Heart right ventricle (tissue), 16 donors: ENCODE data around the gene ERF. TPM values are rescaled to one million over a fixed set of nuclear protein-coding genes. Genes with fewer than 3 reads are reported as not detected.

Experiments used
- ATAC-seq, 8 donors: fragments of 200-7000 bp; cut with Tn5 transposase; one replicate each; pipeline ENCODE4 v1.9.1; 2020; ENCODE audit warnings: mild to moderate bottlenecking in 8 of 8, moderate library complexity in 8 of 8, moderate number of reproducible peaks in 1 of 8
- DNase-seq, 2 donors: peaks; one replicate each; pipeline ENCODE4 v3.0.0-alpha.2; 2020
- H3K27ac ChIP-seq, 10 donors: fragments of 200-600 bp; sonication (generic) in 2 of 10; one replicate each; pipeline versions ENCODE4 v1.5.0 to v1.8.0; 2020 to 2022; ENCODE audit warnings: mild to moderate bottlenecking in 3 of 10
- H3K27me3 ChIP-seq, 7 donors: fragments of 200-600 bp; one replicate each; pipeline ENCODE4 v1.8.0; 2021 to 2022; ENCODE audit warnings: mild to moderate bottlenecking in 2 of 7
- H3K36me3 ChIP-seq, 9 donors: fragments of 200-600 bp; sonication (generic) in 1 of 9; one replicate each; pipeline versions ENCODE4 v1.5.0 to v1.8.0; 2020 to 2022; ENCODE audit warnings: mild to moderate bottlenecking in 2 of 9
- H3K4me1 ChIP-seq, 9 donors: fragments of 200-600 bp; sonication (generic) in 1 of 9; one replicate each; pipeline versions ENCODE4 v1.5.0 to v1.8.0; 2020 to 2022; ENCODE audit warnings: mild to moderate bottlenecking in 4 of 9
- H3K4me3 ChIP-seq, 10 donors: fragments of 200-600 bp; sonication (generic) in 2 of 10; one replicate each; pipeline versions ENCODE4 v1.5.0 to v1.8.0; 2020 to 2022; ENCODE audit warnings: mild to moderate bottlenecking in 7 of 10, moderate library complexity in 2 of 10
- H3K9me3 ChIP-seq, 11 donors: fragments of 200-600 bp in 10 of 11; sonication (generic) in 2 of 11; one replicate each; pipeline versions ENCODE4 v1.5.0 to v1.8.0; 2013 to 2022; ENCODE audit warnings: mild to moderate bottlenecking in 2 of 11, control low read depth in 1 of 11, moderate library complexity in 1 of 11
- CTCF ChIP-seq, 9 donors: fragments of 200-600 bp; sonication (generic) in 2 of 9; IDR thresholded peaks; one replicate each; pipeline versions ENCODE4 v1.5.0 to v1.8.0; 2021 to 2022; ENCODE audit warnings: antibody characterized with exemption in 9 of 9, mild to moderate bottlenecking in 5 of 9, moderate library complexity in 1 of 9
- WGBS, 2 donors: extraction: QIAGEN DNeasy Blood & Tissue Kit; methylation state at CpG; one replicate each; pipeline ENCODE4 v1.1.7; 2013; ENCODE audit warnings: inconsistent platforms in 1 of 2; 5-methylcytosine and 5-hydroxymethylcytosine counted together
- intact Hi-C, 10 donors: fragments of 100-400 bp; cut with DNase I; formaldehyde crosslinking; loops; one replicate each; pipeline versions ENCODE4 v1.11.1 to v1.14.2; 2022
- polyA plus RNA-seq, 2 donors: library from polyadenylated mRNA; stranded (reverse); fragments of 200-250 nt; gene quantifications; one replicate each; pipeline ENCODE4 v1.2.3, GENCODE V29; 2013
- total RNA-seq, 10 donors: library from RNA; stranded (reverse); fragmentation: NEBNext Ultra II Directional in 3 of 10; extraction: Animal tissue kit (Norgen Biotek cat#: 25700) in 3 of 10; gene quantifications; one replicate each; pipeline versions ENCODE4 v1.2.1 to v1.2.4, GENCODE V29; 2021 to 2023
- donor health status: Arrhythmogenic right ventricular cardiomyopathy.
- donor health status: ischemic (EF 13 %, LVEDD 7.1; RV severe dilation, severe dysfunction).
- donor health status: healthy with polysubstance abuse.
- donor health status: DM: no; HTN: yes; CAD: no.
- donor health status: DM: no; HTN: no; CAD: no.
- donor health status: ischemic (EF 25% LVEDD 6.9; RV normal size, moderate dysfunction).
- donor health status: ischemic (EF 25% LVEDD 5.7; RV mildly dilated, moderate dysfunction).
- donor health status: healthy.
- donor health status: DM: yes; HTN: yes; CAD: no.
- donor health status: Ischemic cardiomyopathy.
- donor health status: ischemic (EF 35%, LVEDD 5.7; RV mildly dilated, moderate dysfunction).
- donor health status: nonischemic (EF 11% LVEDD 7.7; RV severe dilation, severe dysfunction).
- donor health status: DM: yes; HTN: yes; CAD: no.
- donor health status: PGD.
- donor health status: ischemic (EF 29% LVEDD 5.4; RV normal size, mild dysfunction).
- donor health status: nonischemic (EF 23%, LVEDD 6.1; RV moderate dilation, normal function).

The ERF gene
- total and polyA plus RNA-seq, 12 donors: 29.8 to 49.0 (median 32.9) TPM

- Histone ChIP-seq H3K4me1 (peaks cover 0 to 74% (median 13%) of the 10 kb centered on the region in 9 donors), H3K36me3 (peaks cover 0 to 64% (median 14%) of the 10 kb centered on the region in 9 donors), H3K4me3 (peak overlapping the region in 1 of 10 donors; percentile 44), H3K27me3 (no peaks in the 10 kb centered on the region), H3K9me3 (peaks cover 0 to 1% (median 0%) of the 10 kb centered on the region in 11 donors), H3K27ac (peak overlapping the region in 6 of 10 donors; percentile 9 to 93 (median 31))
- DNase-seq (no peak), ATAC-seq (peak in 4 of 8 donors; percentile 10 to 44 (median 28))
- intact Hi-C loops: no loop called here
- no peak for TF ChIP-seq CTCF (IDR thresholded peaks at IDR 0.05)
- WGBS, 2 donors: 61 to 65% methylated on average over 7 of the region's 7 CpGs
Observed at GRCh38 chr19:42198676-42199439, 56.1 kb downstream of the ERF start.

Other genes starting within 250 kb of the ERF start
- 1 to 10 TPM; 1.2 to 9.3 (median 3.0) TPM for gene GRIK5, start 184.9 kb downstream of the ERF start, total RNA-seq
- gene GRIK5, start 184.9 kb downstream of the ERF start, polyA plus RNA-seq: 1 to 10 TPM in 1 of 2 donors, under 1 TPM in 1; 0.35 to 1.4 TPM
- gene ZNF574, start 179.0 kb downstream of the ERF start, total RNA-seq: 10 to 100 TPM in 2 of 10 donors, 1 to 10 TPM in 8; 5.0 to 11.1 (median 8.1) TPM
- 1 to 10 TPM; 3.4 to 5.8 TPM for gene ZNF574, start 179.0 kb downstream of the ERF start, polyA plus RNA-seq
- 1 to 10 TPM in 1 of 10 donors, under 1 TPM in 9; 0.51 to 3.8 (median 0.70) TPM for gene POU2F2, start 122.7 kb downstream of the ERF start, total RNA-seq
- gene POU2F2, start 122.7 kb downstream of the ERF start, polyA plus RNA-seq: under 1 TPM; 0.28 to 0.37 TPM
- 10 to 100 TPM in 9 of 10 donors, 1 to 10 TPM in 1; 9.8 to 20.5 (median 12.2) TPM for gene DEDD2, start 37.5 kb downstream of the ERF start, total RNA-seq
- 10 to 100 TPM; 12.9 to 15.2 TPM for gene DEDD2, start 37.5 kb downstream of the ERF start, polyA plus RNA-seq
- gene ZNF526, start 34.8 kb downstream of the ERF start, total RNA-seq: 1 to 10 TPM; 3.2 to 7.0 (median 5.4) TPM
- gene ZNF526, start 34.8 kb downstream of the ERF start, polyA plus RNA-seq: 1 to 10 TPM; 3.2 to 3.4 TPM
- 10 to 100 TPM; 31.9 to 46.1 (median 36.4) TPM for gene GSK3A, start 12.5 kb downstream of the ERF start, total RNA-seq
- gene GSK3A, start 12.5 kb downstream of the ERF start, polyA plus RNA-seq: 10 to 100 TPM; 31.2 to 51.0 TPM
- 10 to 100 TPM; 27.9 to 42.0 (median 32.0) TPM for gene CIC, start 14.1 kb upstream of the ERF start, total RNA-seq
- 10 to 100 TPM; 17.6 to 39.8 TPM for gene CIC, start 14.1 kb upstream of the ERF start, polyA plus RNA-seq
- under 1 TPM in 4 of 10 donors, not detected in 6; 0.16 to 0.21 (median 0.19) TPM for gene PRR19, start 47.0 kb upstream of the ERF start, total RNA-seq
- gene PRR19, start 47.0 kb upstream of the ERF start, polyA plus RNA-seq: under 1 TPM in 1 of 2 donors, not detected in 1; 0.16 TPM
- 1 to 10 TPM; 1.2 to 5.9 (median 2.6) TPM for gene PAFAH1B3, start 47.5 kb upstream of the ERF start, total RNA-seq
- 10 to 100 TPM in 1 of 2 donors, 1 to 10 TPM in 1; 5.0 to 10.4 TPM for gene PAFAH1B3, start 47.5 kb upstream of the ERF start, polyA plus RNA-seq
- 1 to 10 TPM in 1 of 10 donors, under 1 TPM in 4, not detected in 5; 0.15 to 1.0 (median 0.49) TPM for gene TMEM145, start 58.2 kb upstream of the ERF start, total RNA-seq
- 1 to 10 TPM in 1 of 2 donors, under 1 TPM in 1; 0.32 to 1.0 TPM for gene TMEM145, start 58.2 kb upstream of the ERF start, polyA plus RNA-seq
- gene MEGF8, start 70.5 kb upstream of the ERF start, total RNA-seq: 10 to 100 TPM; 33.4 to 44.6 (median 40.4) TPM
- gene MEGF8, start 70.5 kb upstream of the ERF start, polyA plus RNA-seq: 10 to 100 TPM; 10.2 to 16.3 TPM
- gene CNFN, start 135.2 kb upstream of the ERF start, total RNA-seq: 1 to 10 TPM in 1 of 10 donors, under 1 TPM in 4, not detected in 5; 0.51 to 1.3 (median 0.81) TPM
- gene CNFN, start 135.2 kb upstream of the ERF start, polyA plus RNA-seq: 1 to 10 TPM; 1.6 to 7.2 TPM
- 100 to 1,000 TPM in 1 of 10 donors, 10 to 100 TPM in 9; 39.4 to 109 (median 53.8) TPM for gene LIPE, start 172.3 kb upstream of the ERF start, total RNA-seq
- 10 to 100 TPM; 60.6 to 80.7 TPM for gene LIPE, start 172.3 kb upstream of the ERF start, polyA plus RNA-seq
- not detected for gene CXCL17, start 187.8 kb upstream of the ERF start, total RNA-seq
- gene CXCL17, start 187.8 kb upstream of the ERF start, polyA plus RNA-seq: under 1 TPM in 1 of 2 donors, not detected in 1; 0.03 TPM